Measurements from ENCODE around the gene CARD10.

GRCh38 chr22:37529652-37530345 is 10.6 kb upstream of the CARD10 start:
- TF ChIP-seq CTCF (IDR thresholded peaks at IDR 0.05) (no peak), EP300 (IDR thresholded peaks at IDR 0.05) (no peak)
